Omental fat pad (tissue), 4 donors: ENCODE measurements around the gene CD7. TPM values are rescaled to one million over a fixed set of nuclear protein-coding genes. Genes with fewer than 3 reads are reported as not detected.

Experiments
- ATAC-seq: fragments of 150-250 bp; one replicate; pipeline ENCODE4 v1.9.1; 2016; ENCODE audit warnings: mild to moderate bottlenecking, moderate library complexity; ENCODE audit not compliant: low FRiP score
- DNase-seq: peaks from one replicate; pipeline ENCODE4 v3.0.0-alpha.2; 2019; ENCODE audit warnings: low spot score
- total RNA-seq, 4 donors: library from RNA; depleted of rRNA; stranded (reverse); fragments of >200 nt; gene quantifications; one replicate each; pipeline ENCODE4 v1.1.0, GENCODE V29; 2016
- TF ChIP-seq, protein P1 (sequence below), 3 donors: fragments of 450-650 bp; IDR thresholded peaks; one replicate each; pipeline ENCODE4 v1.5.1; 2016 to 2017; ENCODE audit warnings: antibody characterized with exemption in 3 of 3, mild to moderate bottlenecking in 3 of 3, moderate library complexity in 2 of 3

Gene CD7
- total RNA-seq, 4 donors from 2014 or later = 1.6 to 8.4 (median 4.2) TPM

GRCh38 chr17:82357394-82357793 is 40.0 kb upstream of the CD7 start:
- DNase-seq = no peak
- TF ChIP-seq, protein P1, sequence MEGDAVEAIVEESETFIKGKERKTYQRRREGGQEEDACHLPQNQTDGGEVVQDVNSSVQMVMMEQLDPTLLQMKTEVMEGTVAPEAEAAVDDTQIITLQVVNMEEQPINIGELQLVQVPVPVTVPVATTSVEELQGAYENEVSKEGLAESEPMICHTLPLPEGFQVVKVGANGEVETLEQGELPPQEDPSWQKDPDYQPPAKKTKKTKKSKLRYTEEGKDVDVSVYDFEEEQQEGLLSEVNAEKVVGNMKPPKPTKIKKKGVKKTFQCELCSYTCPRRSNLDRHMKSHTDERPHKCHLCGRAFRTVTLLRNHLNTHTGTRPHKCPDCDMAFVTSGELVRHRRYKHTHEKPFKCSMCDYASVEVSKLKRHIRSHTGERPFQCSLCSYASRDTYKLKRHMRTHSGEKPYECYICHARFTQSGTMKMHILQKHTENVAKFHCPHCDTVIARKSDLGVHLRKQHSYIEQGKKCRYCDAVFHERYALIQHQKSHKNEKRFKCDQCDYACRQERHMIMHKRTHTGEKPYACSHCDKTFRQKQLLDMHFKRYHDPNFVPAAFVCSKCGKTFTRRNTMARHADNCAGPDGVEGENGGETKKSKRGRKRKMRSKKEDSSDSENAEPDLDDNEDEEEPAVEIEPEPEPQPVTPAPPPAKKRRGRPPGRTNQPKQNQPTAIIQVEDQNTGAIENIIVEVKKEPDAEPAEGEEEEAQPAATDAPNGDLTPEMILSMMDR (IDR thresholded peaks at IDR 0.05) = no peak
- no peak for ATAC-seq

- no peak for DNase-seq
- no peak for ATAC-seq
- TF ChIP-seq, protein P1 (IDR thresholded peaks at IDR 0.05) = no peak
Measured at GRCh38 chr17:82356845-82357355, 39.5 kb upstream of the CD7 start.

DNA sequence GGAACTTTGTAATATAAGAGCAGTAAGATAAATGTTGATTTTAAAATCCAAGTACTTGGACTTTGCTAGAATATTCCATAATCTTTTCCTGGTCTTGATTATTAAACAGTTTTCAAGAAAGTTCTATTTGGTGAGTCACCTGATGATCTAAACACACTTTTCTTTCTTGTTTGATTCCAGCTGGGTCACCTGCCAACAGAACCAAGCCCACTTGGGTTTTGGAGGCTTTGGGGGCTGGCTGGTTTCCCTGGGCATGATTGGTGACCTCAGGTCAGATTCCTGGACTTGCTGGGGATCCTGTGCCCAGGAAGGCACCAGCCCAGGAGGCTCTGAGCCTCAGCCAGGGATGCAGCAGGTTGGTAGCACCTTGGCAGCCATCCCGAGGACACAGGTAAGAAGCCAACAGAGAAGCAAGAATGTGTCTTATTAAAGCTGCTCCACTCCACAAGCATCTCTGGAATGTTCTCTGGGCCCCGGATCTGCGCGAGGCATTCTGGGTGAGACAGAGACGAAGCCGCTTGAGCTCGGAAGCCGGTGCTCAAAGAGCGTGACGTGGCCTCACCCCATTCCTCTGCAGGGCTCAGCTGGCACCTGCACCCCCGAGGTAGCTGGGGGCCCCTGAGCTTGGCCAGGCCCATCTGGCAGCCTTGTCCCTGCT is 38.5 kb upstream of the CD7 start:
- ATAC-seq (peak; percentile 31), DNase-seq (no peak)
- TF ChIP-seq, protein P1 (IDR thresholded peaks at IDR 0.05) = no peak

- TF ChIP-seq, protein P1 (IDR thresholded peaks at IDR 0.05) = no peak
- ATAC-seq = no peak
Measured at GRCh38 chr17:82354804-82355308, 37.4 kb upstream of the CD7 start.

DNA sequence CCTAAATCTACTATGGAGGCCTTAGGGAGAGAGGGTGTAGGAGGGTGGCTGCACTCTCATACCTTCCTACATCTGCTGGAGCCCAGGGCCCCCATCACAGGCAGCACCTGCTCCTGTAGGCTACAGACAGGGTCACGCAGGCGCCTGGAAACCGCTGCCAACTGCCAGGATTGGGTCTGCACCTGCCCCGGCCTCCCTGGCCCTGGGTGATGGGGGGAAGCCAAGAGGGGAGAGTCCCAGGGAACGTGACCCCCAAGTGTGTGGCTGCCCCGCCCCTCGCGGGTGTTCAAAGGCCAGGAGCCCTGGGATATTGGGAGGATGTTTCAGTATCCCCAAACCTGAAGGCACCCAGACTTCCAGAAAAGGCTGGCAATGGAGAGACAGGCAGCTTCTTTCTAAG is 36.1 kb upstream of the CD7 start:
- ATAC-seq = no peak
- TF ChIP-seq, protein P1 (IDR thresholded peaks at IDR 0.05) = no peak
- DNase-seq = no peak

More at GRCh38 chr17:82354804-82355308, 37.4 kb upstream of the CD7 start:
- DNase-seq = no peak

GRCh38 chr17:82351713-82352488 is 34.5 kb upstream of the CD7 start:
- ATAC-seq (peak; percentile 34), DNase-seq (peak; percentile 87)
- TF ChIP-seq, protein P1 (IDR thresholded peaks at IDR 0.05) = peak in 2 of 3 donors; percentile 78 to 80
